HEK293 (cell line): ENCODE results near the gene RHOF.

Source experiments
- KLF10 ChIP-seq: fragments of 450-650 bp; IDR thresholded peaks from 2 replicates; pipeline ENCODE4 v1.5.1; 2018; ENCODE audit warnings: missing biosample characterization, mild to moderate bottlenecking, missing genetic modification characterization
- KLF16 ChIP-seq: fragments of 450-650 bp; formaldehyde crosslinking; IDR thresholded peaks from 2 replicates; pipeline ENCODE4 v1.5.1; 2017; ENCODE audit warnings: missing biosample characterization, missing genetic modification characterization
- MYNN ChIP-seq: fragments of 450-650 bp; formaldehyde crosslinking; IDR thresholded peaks from 2 replicates; pipeline ENCODE4 v1.5.1; 2016; ENCODE audit warnings: missing biosample characterization, missing genetic modification characterization, borderline replicate concordance
- PRDM4 ChIP-seq: fragments of 450-650 bp; formaldehyde crosslinking; IDR thresholded peaks from 2 replicates; pipeline ENCODE4 v1.5.1; 2017; ENCODE audit warnings: missing biosample characterization, missing genetic modification characterization
- PRDM6 ChIP-seq: fragments of 450-650 bp; formaldehyde crosslinking; IDR thresholded peaks from 2 replicates; pipeline ENCODE4 v1.5.1; 2017; ENCODE audit warnings: missing biosample characterization, missing genetic modification characterization
- RBAK ChIP-seq: fragments of 450-650 bp; formaldehyde crosslinking; IDR thresholded peaks from 2 replicates; pipeline ENCODE4 v1.5.1; 2016; ENCODE audit warnings: missing biosample characterization, missing genetic modification characterization
- TRIM28 ChIP-seq: IDR thresholded peaks from 2 replicates; pipeline ENCODE4 v1.6.1; 2011; ENCODE audit warnings: low read length, control low read depth, borderline replicate concordance
- ZFP3 ChIP-seq: fragments of 450-650 bp; formaldehyde crosslinking; IDR thresholded peaks from 2 replicates; pipeline ENCODE4 v1.5.1; 2016; ENCODE audit warnings: low read depth, missing biosample characterization, missing genetic modification characterization
- ZNF138 ChIP-seq: fragments of 450-650 bp; formaldehyde crosslinking; IDR thresholded peaks from 2 replicates; pipeline ENCODE4 v1.5.1; 2016; ENCODE audit warnings: missing biosample characterization, missing genetic modification characterization, borderline replicate concordance
- ZNF146 ChIP-seq: fragments of 450-650 bp; formaldehyde crosslinking; IDR thresholded peaks from 2 replicates; pipeline ENCODE4 v1.5.1; 2016; ENCODE audit warnings: missing biosample characterization, missing genetic modification characterization
- ZNF148 ChIP-seq: fragments of 450-650 bp; formaldehyde crosslinking; IDR thresholded peaks from 2 replicates; pipeline ENCODE4 v1.5.0; 2017; ENCODE audit warnings: missing biosample characterization, missing genetic modification characterization, borderline replicate concordance
- ZNF184 ChIP-seq: fragments of 450-650 bp; IDR thresholded peaks from 2 replicates; pipeline ENCODE4 v1.5.1; 2018; ENCODE audit warnings: missing biosample characterization, mild to moderate bottlenecking, missing genetic modification characterization
- ZNF19 ChIP-seq: fragments of 450-650 bp; formaldehyde crosslinking; IDR thresholded peaks from 2 replicates; pipeline ENCODE4; 2016; ENCODE audit warnings: missing biosample characterization, missing genetic modification characterization, low read depth
- ZNF214 ChIP-seq: fragments of 450-650 bp; formaldehyde crosslinking; IDR thresholded peaks from 2 replicates; pipeline ENCODE4 v1.5.1; 2017; ENCODE audit warnings: missing biosample characterization, mild to moderate bottlenecking, missing genetic modification characterization, borderline replicate concordance
- ZNF221 ChIP-seq: fragments of 450-650 bp; formaldehyde crosslinking; IDR thresholded peaks from 2 replicates; pipeline ENCODE4 v1.5.1; 2017; ENCODE audit warnings: missing biosample characterization, missing genetic modification characterization, borderline replicate concordance
- ZNF248 ChIP-seq: fragments of 450-650 bp; formaldehyde crosslinking; IDR thresholded peaks from 2 replicates; pipeline ENCODE4 v1.5.1; 2017; ENCODE audit warnings: missing biosample characterization, missing genetic modification characterization
- ZNF324 ChIP-seq: fragments of 450-650 bp; formaldehyde crosslinking; IDR thresholded peaks from 2 replicates; pipeline ENCODE4 v1.5.1; 2016; ENCODE audit warnings: missing biosample characterization, missing genetic modification characterization
- ZNF335 ChIP-seq: fragments of 450-650 bp; formaldehyde crosslinking; conservative IDR thresholded peaks from 2 replicates; pipeline ENCODE4 v1.5.1; 2016; ENCODE audit warnings: missing biosample characterization, missing genetic modification characterization
- ZNF404 ChIP-seq: fragments of 450-650 bp; formaldehyde crosslinking; IDR thresholded peaks from 2 replicates; pipeline ENCODE4 v1.5.1; 2017; ENCODE audit warnings: missing biosample characterization, missing genetic modification characterization
- ZNF416 ChIP-seq: fragments of 450-650 bp; formaldehyde crosslinking; IDR thresholded peaks from 2 replicates; pipeline ENCODE4 v1.5.1; 2016; ENCODE audit warnings: missing biosample characterization, missing genetic modification characterization
- ZNF433 ChIP-seq: fragments of 450-650 bp; formaldehyde crosslinking; IDR thresholded peaks from 2 replicates; pipeline ENCODE4 v1.5.1; 2016; ENCODE audit warnings: missing biosample characterization, missing genetic modification characterization, low read depth
- ZNF449 ChIP-seq: fragments of 450-650 bp; formaldehyde crosslinking; IDR thresholded peaks from 2 replicates; pipeline ENCODE4 v1.5.1; 2017; ENCODE audit warnings: missing biosample characterization, mild to moderate bottlenecking, missing genetic modification characterization, moderate library complexity
- ZNF488 ChIP-seq: fragments of 450-650 bp; formaldehyde crosslinking; IDR thresholded peaks from 2 replicates; pipeline ENCODE4 v1.5.1; 2016; ENCODE audit warnings: missing biosample characterization, missing genetic modification characterization
- ZNF514 ChIP-seq: fragments of 450-650 bp; formaldehyde crosslinking; IDR thresholded peaks from 2 replicates; pipeline ENCODE4 v1.5.1; 2016; ENCODE audit warnings: missing biosample characterization, missing genetic modification characterization
- ZNF560 ChIP-seq: fragments of 450-650 bp; formaldehyde crosslinking; IDR thresholded peaks from 2 replicates; pipeline ENCODE4 v1.5.1; 2017; ENCODE audit warnings: missing biosample characterization, missing genetic modification characterization, borderline replicate concordance
- ZNF561 ChIP-seq: fragments of 450-650 bp; IDR thresholded peaks from 2 replicates; pipeline ENCODE4 v1.5.1; 2018; ENCODE audit warnings: missing biosample characterization, missing genetic modification characterization, borderline replicate concordance
- ZNF580 ChIP-seq: fragments of 450-650 bp; formaldehyde crosslinking; IDR thresholded peaks from 2 replicates; pipeline ENCODE4 v1.5.1; 2016; ENCODE audit warnings: missing biosample characterization, missing genetic modification characterization
- ZNF585B ChIP-seq: fragments of 450-650 bp; formaldehyde crosslinking; IDR thresholded peaks from 2 replicates; pipeline ENCODE4 v1.5.1; 2016; ENCODE audit warnings: missing biosample characterization, missing genetic modification characterization
- ZNF747 ChIP-seq: fragments of 450-650 bp; formaldehyde crosslinking; IDR thresholded peaks from 2 replicates; pipeline ENCODE4 v1.5.1; 2016; ENCODE audit warnings: missing biosample characterization, missing genetic modification characterization
- ZNF76 ChIP-seq: fragments of 450-650 bp; formaldehyde crosslinking; IDR thresholded peaks from 2 replicates; pipeline ENCODE4; 2016; ENCODE audit warnings: low read depth, missing biosample characterization, missing genetic modification characterization, borderline replicate concordance
- ZSCAN23 ChIP-seq: fragments of 450-650 bp; formaldehyde crosslinking; IDR thresholded peaks from 2 replicates; pipeline ENCODE4 v1.5.1; 2016; ENCODE audit warnings: missing biosample characterization, missing genetic modification characterization

The RHOF gene

GRCh38 chr12:121802843-121803698 is 9.6 kb upstream of the RHOF start (continued):
- no peak for TF ChIP-seq PRDM6
- no peak for TF ChIP-seq ZNF747 (tag by site-specific recombination)
- TF ChIP-seq ZNF585B (tag by site-specific recombination) = no peak
- no peak for TF ChIP-seq ZNF19 (tag by site-specific recombination)
- no peak for TF ChIP-seq ZNF146
- TF ChIP-seq ZNF561 (tag by site-specific recombination) = no peak; the same call in 1 of the 2 replicates
- TF ChIP-seq ZNF449 (tag by site-specific recombination) = no peak
- peak; percentile 41; the same call in 1 of the 2 replicates for TF ChIP-seq ZNF76
- no peak for TF ChIP-seq ZNF560
- no peak for TF ChIP-seq RBAK
- TF ChIP-seq ZNF335 = peak; percentile 75
- TF ChIP-seq ZNF248 (tag by site-specific recombination) = no peak
- TF ChIP-seq ZNF433 = no peak
- no peak for TF ChIP-seq ZNF416 (tag by site-specific recombination)
- TF ChIP-seq TRIM28 = 0 out of 2 replicates have a peak, but pooled peaks have one; percentile 24
- TF ChIP-seq ZFP3 (tag by site-specific recombination) = no peak
- TF ChIP-seq ZSCAN23 (tag by site-specific recombination) = no peak
- no peak for TF ChIP-seq ZNF184 (tag by site-specific recombination)
- no peak for TF ChIP-seq ZNF488 (tag by site-specific recombination)
- no peak for TF ChIP-seq ZNF138 (tag by site-specific recombination)
- no peak for TF ChIP-seq ZNF214
- peak; percentile 57; the same call in 1 of the 2 replicates for TF ChIP-seq ZNF324
- TF ChIP-seq MYNN (tag by site-specific recombination) = no peak; the same call in 1 of the 2 replicates
- TF ChIP-seq KLF10 (tag by site-specific recombination) = peak; percentile 52; the same call in 1 of the 2 replicates
- TF ChIP-seq ZNF148 (tag by site-specific recombination) = no peak
- TF ChIP-seq ZNF404 (tag by site-specific recombination) = no peak
- peak; percentile 18; the same call in 1 of the 2 replicates for TF ChIP-seq PRDM4
- no peak for TF ChIP-seq ZNF514 (tag by site-specific recombination)
- TF ChIP-seq ZNF580 (tag by site-specific recombination) = 0 out of 2 replicates have a peak, but pooled peaks have one; percentile 29
- TF ChIP-seq KLF16 (tag by site-specific recombination) = 0 out of 2 replicates have a peak, but pooled peaks have one; percentile 43
- TF ChIP-seq ZNF221 (tag by site-specific recombination) = no peak
